Endothelial cell of hepatic sinusoid (primary cell): ENCODE results near the gene SORCS2.

ENCODE experiments used
- in situ Hi-C: cut with HindIII; loops from 2 replicates; pipeline ENCODE4 v1.10.0; 2017; ENCODE audit warnings: low sequenced_read_pairs

The SORCS2 gene

GRCh38 chr4:7192252-7193029 is at the start of gene SORCS2:
TSS of gene SORCS2 (plus strand) at chr4:7192538.
- in situ Hi-C loops: no loop called here

- in situ Hi-C loops: no loop called here
These were observed 47.7 kb upstream of the SORCS2 start for GRCh38 chr4:7144374-7145290.

GRCh38 chr4:7145291-7145934 is 46.9 kb upstream of the SORCS2 start:
- in situ Hi-C loops: no loop called here

GRCh38 chr4:7146059-7146785 is 46.1 kb upstream of the SORCS2 start:
- in situ Hi-C loops: no loop called here

- in situ Hi-C loops: no loop called here
These were observed 45.6 kb upstream of the SORCS2 start for GRCh38 chr4:7146786-7147115.

- in situ Hi-C loops: no loop called here
These were observed 45.1 kb upstream of the SORCS2 start for GRCh38 chr4:7147261-7147660.

GRCh38 chr4:7147661-7148310 is 44.6 kb upstream of the SORCS2 start:
- in situ Hi-C loops: no loop called here

GRCh38 chr4:7148337-7148736 is 44.0 kb upstream of the SORCS2 start:
- in situ Hi-C loops: no loop called here

GRCh38 chr4:7150036-7150635 is 42.2 kb upstream of the SORCS2 start:
- in situ Hi-C loops: no loop called here

- in situ Hi-C loops: no loop called here
These were observed 40.6 kb upstream of the SORCS2 start for GRCh38 chr4:7151668-7152227.

- in situ Hi-C loops: no loop called here
These were observed 38.6 kb upstream of the SORCS2 start for GRCh38 chr4:7153711-7154110.

GRCh38 chr4:7154351-7154981 is 37.9 kb upstream of the SORCS2 start:
- in situ Hi-C loops: no loop called here

- in situ Hi-C loops: loop anchor here (5.0 kb wide), 1 partner anchor 87 kb away; no protein-coding TSS in a partner anchor
These were observed 36.7 kb upstream of the SORCS2 start for GRCh38 chr4:7155590-7156071.

GRCh38 chr4:7156328-7156727 is 36.0 kb upstream of the SORCS2 start:
- in situ Hi-C loops: loop anchor here (5.0 kb wide), 1 partner anchor 86 kb away; no protein-coding TSS in a partner anchor

- in situ Hi-C loops: loop anchor here (5.0 kb wide), 1 partner anchor 85 kb away; no protein-coding TSS in a partner anchor
These were observed 35.4 kb upstream of the SORCS2 start for GRCh38 chr4:7156761-7157488.

GRCh38 chr4:7157666-7158065 is 34.7 kb upstream of the SORCS2 start:
- in situ Hi-C loops: loop anchor here (5.0 kb wide), 1 partner anchor 85 kb away; no protein-coding TSS in a partner anchor

- in situ Hi-C loops: loop anchor here (5.0 kb wide), 1 partner anchor 84 kb away; no protein-coding TSS in a partner anchor
These were observed 34.1 kb upstream of the SORCS2 start for GRCh38 chr4:7158081-7158750.
